Prostate gland (tissue), 2 donors: Measurements from ENCODE around the gene ATG4A. TPM values are rescaled to one million over a fixed set of nuclear protein-coding genes. Genes with fewer than 3 reads are reported as not detected.

Source experiments
- DNase-seq: peaks from one replicate; pipeline ENCODE4 v3.0.0-alpha.2; 2019; ENCODE audit warnings: low spot score
- H3K27ac ChIP-seq, 2 donors: fragments of 200-600 bp; sonication (generic); 2 replicates each; pipeline ENCODE4 v1.5.1; 2017 to 2019
- H3K27me3 ChIP-seq: fragments of 200-600 bp; sonication (generic); replicated peaks from 2 replicates; pipeline ENCODE4 v1.5.1; 2019; ENCODE audit not compliant: insufficient read depth
- H3K36me3 ChIP-seq, 2 donors: fragments of 200-600 bp; sonication (generic); 1 replicate in 1 of 2; 2 replicates in 1 of 2; pipeline versions ENCODE4 v1.5.1 to v1.8.1; 2017 to 2019
- H3K4me1 ChIP-seq: fragments of 200-600 bp; sonication (generic); replicated peaks from 2 replicates; pipeline ENCODE4 v1.5.1; 2019
- H3K4me3 ChIP-seq, 2 donors: fragments of 200-600 bp; sonication (generic); 2 replicates each; pipeline ENCODE4 v1.5.1; 2017 to 2019
- H3K9me3 ChIP-seq: fragments of 200-600 bp; sonication (generic); 2 replicates; pipeline ENCODE4 v1.5.1; 2017
- POLR2A ChIP-seq: fragments of 450-650 bp; IDR thresholded peaks from one replicate; pipeline ENCODE4 v1.6.1; 2016; ENCODE audit warnings: antibody characterized with exemption, mild to moderate bottlenecking
- POLR2AphosphoS5 ChIP-seq: sonication (generic); formaldehyde crosslinking; IDR thresholded peaks from one replicate; pipeline ENCODE4 v1.6.1; 2017; ENCODE audit warnings: antibody characterized with exemption
- WGBS: methylation state at CpG from one replicate; pipeline ENCODE4 v1.1.5; 2018; 5-methylcytosine and 5-hydroxymethylcytosine counted together
- intact Hi-C: fragments of 100-400 bp; cut with DNase I; formaldehyde crosslinking; loops from one replicate; pipeline ENCODE4 v1.14.2; 2022
- total RNA-seq, 2 donors: library from RNA; depleted of rRNA; stranded (reverse); fragments of >200 nt; gene quantifications; one replicate each; pipeline ENCODE4 v1.1.0, GENCODE V29; 2016
- TF ChIP-seq, protein P1 (sequence below), 4 experiments: fragments of 200-600 bp in 2 of 4; fragments of 450-650 bp in 2 of 4; sonication (generic) in 2 of 4; IDR thresholded peaks; 1 replicate in 3 of 4; 2 replicates in 1 of 4; pipeline ENCODE4 v1.5.1; 2016 to 2019; ENCODE audit warnings: antibody characterized with exemption in 4 of 4, mild to moderate bottlenecking in 2 of 4, moderate library complexity in 2 of 4

Gene ATG4A
- total RNA-seq, 2 donors from 2014 or later = 7.0 to 11.8 TPM

DNA sequence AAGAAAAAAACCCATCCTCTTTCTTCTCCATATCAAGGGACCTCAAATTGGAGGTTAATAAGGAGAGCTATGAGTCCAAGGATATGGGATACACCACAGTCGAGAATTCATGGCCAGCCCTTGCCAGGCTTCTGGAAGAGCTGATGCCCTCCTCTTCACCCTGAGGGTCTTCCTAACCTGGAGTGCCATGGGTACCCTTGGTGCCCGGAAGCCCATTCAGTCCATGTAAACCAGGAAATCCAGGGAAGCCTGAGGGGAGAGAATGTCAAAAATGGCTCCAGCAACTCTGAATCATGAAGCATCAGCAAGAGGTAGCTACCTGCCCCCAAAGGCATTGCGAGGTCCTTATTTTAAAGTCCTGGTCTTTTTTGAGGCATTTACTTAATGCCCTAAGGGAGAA is 78.2 kb downstream of the ATG4A start:
- no peaks in the 10 kb centered on the region for H3K4me1 ChIP-seq
- no peaks in the 10 kb centered on the region for H3K36me3 ChIP-seq
- no peak overlapping the region for H3K4me3 ChIP-seq
- intact Hi-C loops = no loop called here
- TF ChIP-seq, protein P1, sequence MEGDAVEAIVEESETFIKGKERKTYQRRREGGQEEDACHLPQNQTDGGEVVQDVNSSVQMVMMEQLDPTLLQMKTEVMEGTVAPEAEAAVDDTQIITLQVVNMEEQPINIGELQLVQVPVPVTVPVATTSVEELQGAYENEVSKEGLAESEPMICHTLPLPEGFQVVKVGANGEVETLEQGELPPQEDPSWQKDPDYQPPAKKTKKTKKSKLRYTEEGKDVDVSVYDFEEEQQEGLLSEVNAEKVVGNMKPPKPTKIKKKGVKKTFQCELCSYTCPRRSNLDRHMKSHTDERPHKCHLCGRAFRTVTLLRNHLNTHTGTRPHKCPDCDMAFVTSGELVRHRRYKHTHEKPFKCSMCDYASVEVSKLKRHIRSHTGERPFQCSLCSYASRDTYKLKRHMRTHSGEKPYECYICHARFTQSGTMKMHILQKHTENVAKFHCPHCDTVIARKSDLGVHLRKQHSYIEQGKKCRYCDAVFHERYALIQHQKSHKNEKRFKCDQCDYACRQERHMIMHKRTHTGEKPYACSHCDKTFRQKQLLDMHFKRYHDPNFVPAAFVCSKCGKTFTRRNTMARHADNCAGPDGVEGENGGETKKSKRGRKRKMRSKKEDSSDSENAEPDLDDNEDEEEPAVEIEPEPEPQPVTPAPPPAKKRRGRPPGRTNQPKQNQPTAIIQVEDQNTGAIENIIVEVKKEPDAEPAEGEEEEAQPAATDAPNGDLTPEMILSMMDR (IDR thresholded peaks at IDR 0.05) = no peak
- TF ChIP-seq POLR2AphosphoS5 = no peak
- no peak for TF ChIP-seq POLR2A
- H3K27me3 ChIP-seq = no peaks in the 10 kb centered on the region
- DNase-seq = no peak
- H3K27ac ChIP-seq = no peak overlapping the region
- no peaks in the 10 kb centered on the region for H3K9me3 ChIP-seq
- 95% methylated on average over 3 of the region's 3 CpGs for WGBS

DNA sequence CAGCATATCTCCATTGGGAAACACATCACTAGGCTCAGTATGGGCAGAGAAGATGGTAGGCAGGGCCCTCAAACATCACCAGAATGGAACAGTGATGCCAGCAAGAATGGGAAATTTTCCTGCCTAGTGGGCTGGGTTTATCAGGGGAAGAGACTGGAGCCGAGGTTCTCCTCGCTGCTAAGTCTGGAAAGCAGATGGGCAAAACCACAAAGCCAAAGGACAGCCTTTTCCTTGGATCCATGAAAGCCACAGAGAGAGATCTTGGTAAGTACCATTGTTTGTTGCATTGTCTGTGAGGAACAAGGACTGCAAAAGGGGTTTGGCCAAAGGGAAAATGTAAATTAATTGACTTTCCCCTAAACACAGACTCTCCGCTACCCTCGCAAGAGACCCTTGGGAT is 80.1 kb downstream of the ATG4A start:
- H3K36me3 ChIP-seq = no peaks in the 10 kb centered on the region
- DNase-seq = no peak
- no peak overlapping the region for H3K27ac ChIP-seq
- TF ChIP-seq, protein P1 (IDR thresholded peaks at IDR 0.05) = no peak
- TF ChIP-seq POLR2AphosphoS5 (no peak), POLR2A (no peak)
- H3K4me1 ChIP-seq = no peaks in the 10 kb centered on the region
- WGBS = 100% methylated on average over 4 of the region's 4 CpGs
- H3K4me3 ChIP-seq = no peak overlapping the region
- H3K9me3 ChIP-seq = no peaks in the 10 kb centered on the region
- intact Hi-C loops = no loop called here
- H3K27me3 ChIP-seq = no peaks in the 10 kb centered on the region

DNA sequence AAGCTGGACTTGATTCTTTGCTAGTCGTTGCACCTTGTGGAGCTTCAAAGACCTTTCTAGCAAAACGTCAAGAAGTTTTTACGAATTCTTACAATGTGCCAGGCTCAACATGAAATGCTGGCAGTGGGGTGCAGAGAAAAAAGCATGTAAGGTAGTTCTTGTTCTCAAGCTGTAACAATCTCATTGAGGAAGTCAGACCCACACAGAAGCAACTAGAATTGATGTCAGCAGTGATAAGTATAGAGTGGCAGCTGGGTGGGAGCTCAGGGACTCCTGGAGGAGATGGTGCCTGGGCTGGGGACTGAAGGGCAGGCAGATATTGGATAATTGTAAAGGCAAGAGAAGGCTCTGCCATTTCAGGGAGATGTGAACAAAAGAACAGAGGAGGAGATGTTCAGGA is 82.3 kb downstream of the ATG4A start:
- Histone ChIP-seq H3K4me1 (no peaks in the 10 kb centered on the region), H3K36me3 (no peaks in the 10 kb centered on the region), H3K27ac (no peak overlapping the region), H3K27me3 (no peaks in the 10 kb centered on the region), H3K9me3 (no peaks in the 10 kb centered on the region), H3K4me3 (no peak overlapping the region)
- WGBS = 43% methylated on average over 3 of the region's 3 CpGs
- TF ChIP-seq, protein P1 (IDR thresholded peaks at IDR 0.05) = no peak
- TF ChIP-seq POLR2AphosphoS5 (no peak), POLR2A (no peak)
- DNase-seq = no peak
- intact Hi-C loops = no loop called here

DNA sequence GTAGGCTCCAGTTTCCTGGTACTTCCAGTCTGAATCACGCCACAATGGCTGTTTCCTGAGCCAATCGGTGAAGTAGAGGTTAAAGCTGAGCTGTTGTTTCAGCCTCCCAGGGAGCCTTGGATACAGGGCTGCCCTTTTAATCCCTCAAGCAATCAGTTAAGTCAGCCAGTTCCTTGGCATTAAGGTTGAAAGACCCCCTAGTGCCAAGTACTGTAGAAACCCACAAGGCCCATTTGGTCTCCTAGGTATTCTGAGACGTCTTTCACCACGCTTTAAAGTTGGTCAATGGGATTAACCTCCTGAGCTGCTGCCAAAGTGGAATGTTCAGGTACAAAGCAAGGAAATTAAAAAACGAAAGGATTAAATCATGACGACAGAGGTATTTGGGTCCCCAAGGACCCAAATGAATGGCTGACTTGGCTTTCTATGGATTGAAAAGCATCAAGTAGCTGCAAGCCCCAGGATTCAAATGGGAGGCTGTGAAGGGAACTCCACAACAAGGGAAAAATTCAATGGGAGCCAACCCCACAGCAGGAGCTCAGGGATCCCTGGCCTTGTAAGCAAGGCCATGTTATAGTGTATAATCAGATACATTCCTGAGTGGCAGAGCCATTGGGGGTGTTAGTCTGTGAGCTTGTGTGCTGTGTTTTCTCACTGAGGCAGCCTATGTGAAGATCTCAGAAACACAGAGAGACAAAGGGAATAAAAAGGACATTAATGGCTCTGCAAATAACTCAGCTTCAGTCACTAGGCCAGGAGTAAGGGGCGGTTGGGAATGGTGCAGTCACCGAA is 86.0 kb downstream of the ATG4A start:
- TF ChIP-seq POLR2A (no peak), POLR2AphosphoS5 (no peak)
- TF ChIP-seq, protein P1 (IDR thresholded peaks at IDR 0.05) = no peak
- Histone ChIP-seq H3K4me1 (no peaks in the 10 kb centered on the region), H3K4me3 (no peak overlapping the region), H3K9me3 (no peaks in the 10 kb centered on the region), H3K36me3 (no peaks in the 10 kb centered on the region), H3K27ac (no peak overlapping the region), H3K27me3 (no peaks in the 10 kb centered on the region)
- intact Hi-C loops = no loop called here
- WGBS = 95% methylated on average over 7 of the region's 8 CpGs
- DNase-seq = no peak

DNA sequence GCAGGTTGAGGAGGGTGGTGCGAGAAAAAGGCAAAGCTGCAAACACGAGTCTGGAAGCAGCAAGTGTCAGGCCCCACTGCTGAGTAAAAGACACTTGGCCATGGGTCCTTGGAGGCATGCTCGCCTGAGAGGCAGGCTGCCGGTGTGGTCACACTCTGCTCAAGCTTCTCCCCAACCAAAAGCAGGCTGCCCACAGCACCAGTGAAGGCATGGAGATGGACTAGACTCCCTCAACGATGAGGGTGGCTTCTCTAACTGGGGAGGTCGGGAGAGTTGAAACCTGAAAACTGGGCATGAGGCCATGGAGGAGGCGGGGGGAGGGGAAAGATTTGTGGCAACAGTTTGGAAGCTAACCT is 86.5 kb downstream of the ATG4A start:
- Histone ChIP-seq H3K27me3 (no peaks in the 10 kb centered on the region), H3K9me3 (no peaks in the 10 kb centered on the region), H3K36me3 (no peaks in the 10 kb centered on the region), H3K4me3 (no peak overlapping the region), H3K27ac (no peak overlapping the region), H3K4me1 (no peaks in the 10 kb centered on the region)
- no peak for DNase-seq
- WGBS = 66% methylated on average over 7 of the region's 7 CpGs
- intact Hi-C loops = no loop called here
- TF ChIP-seq POLR2A (no peak), POLR2AphosphoS5 (no peak)
- TF ChIP-seq, protein P1 (IDR thresholded peaks at IDR 0.05) = no peak
